DOHH2 (cell line): Measurements from ENCODE around the gene CENPC.
"Not testable (repeated sequence)": the region's sequence is repeated elsewhere in the genome, so short reads cannot be mapped to it uniquely, and the experiment has no call there.

ENCODE experiments used
- H3F3A ChIP-seq: fragments of 200-600 bp; sonication (generic), shearing (Covaris generic); 2 replicates; pipeline ENCODE4 v1.6.0; 2016; ENCODE audit warnings: antibody characterized with exemption, mild to moderate bottlenecking; ENCODE audit not compliant: control insufficient read depth, insufficient read depth
- H3K27ac ChIP-seq: fragments of 200-600 bp; sonication (generic); 2 replicates; pipeline ENCODE4 v1.5.1; 2014; ENCODE audit warnings: low read depth, mild to moderate bottlenecking, low read length, moderate library complexity
- H3K27me3 ChIP-seq: fragments of 200-600 bp; sonication (generic); 2 replicates; pipeline ENCODE4 v1.6.1; 2014; ENCODE audit warnings: mild to moderate bottlenecking, low read length, mixed read lengths; ENCODE audit not compliant: control insufficient read depth
- H3K36me3 ChIP-seq: fragments of 200-600 bp; sonication (generic); 2 replicates; pipeline ENCODE4 v1.6.1; 2014; ENCODE audit warnings: mild to moderate bottlenecking, low read length, moderate library complexity, mixed read lengths; ENCODE audit not compliant: control insufficient read depth
- H3K4me1 ChIP-seq: fragments of 200-600 bp; sonication (generic); 2 replicates; pipeline ENCODE4 v1.6.1; 2014; ENCODE audit warnings: mild to moderate bottlenecking, low read length, mixed read lengths; ENCODE audit not compliant: control insufficient read depth
- H3K4me2 ChIP-seq: fragments of 200-600 bp; sonication (generic); 2 replicates; pipeline ENCODE4 v1.6.0; 2014; ENCODE audit warnings: mild to moderate bottlenecking, low read length, moderate library complexity
- H3K4me3 ChIP-seq: fragments of 200-600 bp; sonication (generic); 2 replicates; pipeline ENCODE4 v1.5.1; 2014; ENCODE audit warnings: mild to moderate bottlenecking, low read length, mixed read lengths
- H3K79me2 ChIP-seq: fragments of 200-600 bp; sonication (generic); 2 replicates; pipeline ENCODE4 v1.6.1; 2014; ENCODE audit warnings: mild to moderate bottlenecking, low read length, mixed read lengths; ENCODE audit not compliant: control insufficient read depth
- H3K9me2 ChIP-seq: fragments of 200-600 bp; sonication (generic); replicated peaks from 2 replicates; pipeline ENCODE4 v1.6.1; 2014; ENCODE audit warnings: mild to moderate bottlenecking, low read length, mixed read lengths; ENCODE audit not compliant: control insufficient read depth
- H3K9me3 ChIP-seq: fragments of 200-600 bp; sonication (generic); 2 replicates; pipeline ENCODE4 v1.6.1; 2014; ENCODE audit warnings: antibody characterized with exemption, low read length, mixed read lengths; ENCODE audit not compliant: control insufficient read depth, insufficient read depth
- H4K20me1 ChIP-seq: fragments of 200-600 bp; sonication (generic); 2 replicates; pipeline ENCODE4 v1.6.0; 2014; ENCODE audit warnings: low read depth, mild to moderate bottlenecking, antibody characterized with exemption, low read length, moderate library complexity; ENCODE audit not compliant: control insufficient read depth, insufficient read depth
- CTCF ChIP-seq: fragments of 200-600 bp; sonication (generic); IDR thresholded peaks from one replicate; pipeline ENCODE4 v1.5.1; 2014; ENCODE audit warnings: antibody characterized with exemption, mild to moderate bottlenecking, low read depth, low read length; ENCODE audit not compliant: poor library complexity, severe bottlenecking
- EZH2phosphoT487 ChIP-seq: fragments of 200-600 bp; sonication (generic); IDR thresholded peaks from 2 replicates; pipeline ENCODE4 v1.6.1; 2017; ENCODE audit warnings: borderline replicate concordance, mild to moderate bottlenecking, antibody characterized with exemption, low read length, moderate library complexity, mixed read lengths

The CENPC gene

GRCh38 chr4:67456577-67457196, 88.6 kb downstream of the CENPC start:
- no peak overlapping the region for H3K27ac ChIP-seq
- H3K79me2 ChIP-seq: no peaks in the 10 kb centered on the region
- no peaks in the 10 kb centered on the region for H3K4me1 ChIP-seq
- H3K4me3 ChIP-seq: no peak overlapping the region
- H3K36me3 ChIP-seq: peaks cover 32% of the 10 kb centered on the region
- H3K4me2 ChIP-seq: no peak overlapping the region
- no peaks in the 10 kb centered on the region for H3K9me3 ChIP-seq
- H4K20me1 ChIP-seq: no peaks in the 10 kb centered on the region
- TF ChIP-seq EZH2phosphoT487 (no peak), CTCF (no peak)
- H3K9me2 ChIP-seq: no peaks in the 10 kb centered on the region
- no peaks in the 10 kb centered on the region for H3F3A ChIP-seq
- no peaks in the 10 kb centered on the region for H3K27me3 ChIP-seq

DNA sequence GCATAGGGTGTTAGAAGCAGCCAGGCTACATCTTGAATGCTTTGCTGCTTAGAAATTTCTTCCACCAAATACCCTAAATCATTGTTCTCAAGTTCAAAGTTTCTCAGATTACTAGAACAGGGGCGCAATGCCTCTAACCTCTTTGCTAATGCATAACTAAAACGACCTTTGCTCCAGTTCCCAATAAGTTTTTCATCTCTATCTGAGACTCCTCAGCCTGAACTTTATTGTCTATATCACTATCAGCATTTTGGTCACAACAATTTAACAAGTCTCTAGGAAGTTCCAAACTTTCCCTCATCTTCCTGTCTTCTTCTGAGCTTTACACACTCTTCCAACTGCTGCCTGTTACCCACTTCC, 92.5 kb downstream of the CENPC start:
- not testable (repeated sequence) for H3K4me2 ChIP-seq, H3K4me1 ChIP-seq, H3K27ac ChIP-seq, H3K4me3 ChIP-seq, H4K20me1 ChIP-seq, H3K9me2 ChIP-seq, H3K79me2 ChIP-seq, H3K9me3 ChIP-seq, H3K27me3 ChIP-seq, H3F3A ChIP-seq
- peaks cover 25% of the 10 kb centered on the region for H3K36me3 ChIP-seq

GRCh38 chr4:67452100-67452845, 93.0 kb downstream of the CENPC start:
- H3K36me3 ChIP-seq: peaks cover 22% of the 10 kb centered on the region
- TF ChIP-seq CTCF (no peak), EZH2phosphoT487 (no peak)

GRCh38 chr4:67451464-67451863, 93.8 kb downstream of the CENPC start:
- H3K4me2 ChIP-seq: no peak overlapping the region
- H3K9me3 ChIP-seq: no peaks in the 10 kb centered on the region
- TF ChIP-seq CTCF: no peak
- no peak for TF ChIP-seq EZH2phosphoT487
- H3K27ac ChIP-seq: no peak overlapping the region
- H3K36me3 ChIP-seq: peaks cover 16% of the 10 kb centered on the region
- no peaks in the 10 kb centered on the region for H3K9me2 ChIP-seq
- H3K79me2 ChIP-seq: no peaks in the 10 kb centered on the region
- H3K4me1 ChIP-seq: no peaks in the 10 kb centered on the region
- no peak overlapping the region for H3K4me3 ChIP-seq
- no peaks in the 10 kb centered on the region for H3K27me3 ChIP-seq
- H3F3A ChIP-seq: no peaks in the 10 kb centered on the region
- H4K20me1 ChIP-seq: no peaks in the 10 kb centered on the region

More at GRCh38 chr4:67452100-67452845, 93.0 kb downstream of the CENPC start:
- Histone ChIP-seq H3K79me2 (no peaks in the 10 kb centered on the region), H4K20me1 (no peaks in the 10 kb centered on the region), H3K9me2 (no peaks in the 10 kb centered on the region), H3K4me3 (no peak overlapping the region), H3K4me2 (no peak overlapping the region), H3K27ac (no peak overlapping the region), H3K9me3 (no peaks in the 10 kb centered on the region), H3K4me1 (no peaks in the 10 kb centered on the region), H3F3A (no peaks in the 10 kb centered on the region), H3K27me3 (no peaks in the 10 kb centered on the region)
